ENCODE measurements around the gene CHST13.

Gene CHST13

DNA sequence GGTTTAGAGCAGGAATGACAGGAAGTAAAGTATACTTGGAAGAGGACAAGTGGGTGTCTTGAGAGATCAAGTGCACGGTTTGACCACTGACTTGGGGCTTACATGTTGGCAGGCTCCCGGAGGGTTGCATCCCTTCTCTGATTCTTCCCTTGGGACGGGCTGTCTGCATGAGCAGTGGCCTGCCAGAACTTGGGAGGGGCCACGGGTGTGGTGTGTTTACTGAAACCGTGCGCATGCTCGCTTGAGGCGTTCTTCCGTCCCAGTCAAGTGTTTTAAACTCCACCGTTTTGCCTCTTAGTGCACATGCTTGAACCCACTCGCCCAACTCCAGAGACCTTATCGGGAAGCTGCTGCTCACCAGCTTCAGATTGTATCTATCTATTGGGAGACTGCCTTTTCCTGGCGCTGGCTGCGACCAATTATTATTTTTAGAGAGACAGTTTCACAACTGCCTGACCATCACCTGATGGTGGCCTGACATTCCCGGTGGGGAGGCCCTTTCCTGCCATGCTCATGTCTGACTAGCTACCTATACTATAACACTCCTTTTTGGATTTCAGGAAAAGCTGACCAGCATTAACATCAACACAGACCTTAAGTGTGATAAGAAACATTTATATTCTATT is 49.6 kb downstream of the CHST13 start:
- Histone ChIP-seq H3K79me2 (ENCODE audit: insufficient read depth, low read length) (no peaks in the 10 kb centered on the region), H2AFZ (ENCODE audit: low read length) (no peak overlapping the region), H3K4me2 (ENCODE audit: low read depth, low read length, poor library complexity, severe bottlenecking) (no peak overlapping the region), H3K36me3 (ENCODE audit: insufficient read depth, low read length) (no peaks in the 10 kb centered on the region), H3K9me2 (replicated peaks; ENCODE audit: low read depth, low read length) (no peaks in the 10 kb centered on the region), H3K9ac (ENCODE audit: low read depth, low read length, poor library complexity, severe bottlenecking) (no peak overlapping the region), H3K9me3 (ENCODE audit: insufficient read depth, low read depth, low read length) (no peaks in the 10 kb centered on the region), H3K27me3 (ENCODE audit: insufficient read depth, low read length, poor library complexity, severe bottlenecking) (no peaks in the 10 kb centered on the region), H3K4me3 (ENCODE audit: low read length, poor library complexity, severe bottlenecking) (no peak overlapping the region), H3K4me1 (ENCODE audit: insufficient read depth, low read length, poor library complexity, severe bottlenecking) (no peaks in the 10 kb centered on the region), H4K20me1 (ENCODE audit: insufficient read depth, low read length, poor library complexity, severe bottlenecking) (no peaks in the 10 kb centered on the region), H3F3A (ENCODE audit: low read depth) (no peaks in the 10 kb centered on the region)
- no peak for TF ChIP-seq EZH2phosphoT487 (IDR thresholded peaks at IDR 0.05; ENCODE audit: borderline replicate concordance)
- TF ChIP-seq, protein P1, sequence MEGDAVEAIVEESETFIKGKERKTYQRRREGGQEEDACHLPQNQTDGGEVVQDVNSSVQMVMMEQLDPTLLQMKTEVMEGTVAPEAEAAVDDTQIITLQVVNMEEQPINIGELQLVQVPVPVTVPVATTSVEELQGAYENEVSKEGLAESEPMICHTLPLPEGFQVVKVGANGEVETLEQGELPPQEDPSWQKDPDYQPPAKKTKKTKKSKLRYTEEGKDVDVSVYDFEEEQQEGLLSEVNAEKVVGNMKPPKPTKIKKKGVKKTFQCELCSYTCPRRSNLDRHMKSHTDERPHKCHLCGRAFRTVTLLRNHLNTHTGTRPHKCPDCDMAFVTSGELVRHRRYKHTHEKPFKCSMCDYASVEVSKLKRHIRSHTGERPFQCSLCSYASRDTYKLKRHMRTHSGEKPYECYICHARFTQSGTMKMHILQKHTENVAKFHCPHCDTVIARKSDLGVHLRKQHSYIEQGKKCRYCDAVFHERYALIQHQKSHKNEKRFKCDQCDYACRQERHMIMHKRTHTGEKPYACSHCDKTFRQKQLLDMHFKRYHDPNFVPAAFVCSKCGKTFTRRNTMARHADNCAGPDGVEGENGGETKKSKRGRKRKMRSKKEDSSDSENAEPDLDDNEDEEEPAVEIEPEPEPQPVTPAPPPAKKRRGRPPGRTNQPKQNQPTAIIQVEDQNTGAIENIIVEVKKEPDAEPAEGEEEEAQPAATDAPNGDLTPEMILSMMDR (conservative IDR thresholded peaks at IDR 0.05; ENCODE audit: low read length): no peak

DNA sequence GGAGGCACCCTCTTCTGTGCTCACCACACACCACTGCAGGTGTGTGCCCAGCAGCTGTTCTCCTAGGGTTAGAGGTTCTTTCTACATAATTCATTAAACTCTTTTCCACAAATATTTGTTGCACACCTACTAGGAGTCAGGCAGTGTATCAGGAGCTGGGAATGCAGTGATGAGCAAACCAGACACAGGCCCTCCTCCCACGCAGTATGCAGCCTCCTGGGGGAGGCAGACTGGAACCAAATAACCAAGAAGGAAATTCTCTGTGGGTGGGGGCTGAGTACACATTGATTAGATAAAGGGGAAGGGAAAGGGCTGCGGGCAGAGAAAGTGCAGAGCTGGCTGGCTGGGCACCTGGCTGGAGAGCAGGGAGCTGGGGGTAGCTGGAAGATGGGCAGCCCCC is 53.3 kb downstream of the CHST13 start:
- Histone ChIP-seq H3K4me1 (ENCODE audit: insufficient read depth, low read length, poor library complexity, severe bottlenecking) (no peaks in the 10 kb centered on the region), H2AFZ (ENCODE audit: low read length) (no peak overlapping the region), H3K9ac (ENCODE audit: low read depth, low read length, poor library complexity, severe bottlenecking) (no peak overlapping the region), H3K27me3 (ENCODE audit: insufficient read depth, low read length, poor library complexity, severe bottlenecking) (no peaks in the 10 kb centered on the region), H3K9me2 (replicated peaks; ENCODE audit: low read depth, low read length) (no peaks in the 10 kb centered on the region), H3K79me2 (ENCODE audit: insufficient read depth, low read length) (no peaks in the 10 kb centered on the region), H3K4me2 (ENCODE audit: low read depth, low read length, poor library complexity, severe bottlenecking) (no peak overlapping the region), H4K20me1 (ENCODE audit: insufficient read depth, low read length, poor library complexity, severe bottlenecking) (no peaks in the 10 kb centered on the region), H3K4me3 (ENCODE audit: low read length, poor library complexity, severe bottlenecking) (no peak overlapping the region), H3K36me3 (ENCODE audit: insufficient read depth, low read length) (no peaks in the 10 kb centered on the region), H3F3A (ENCODE audit: low read depth) (no peaks in the 10 kb centered on the region), H3K9me3 (ENCODE audit: insufficient read depth, low read depth, low read length) (no peaks in the 10 kb centered on the region)
- TF ChIP-seq, protein P1 (conservative IDR thresholded peaks at IDR 0.05; ENCODE audit: low read length): no peak
- no peak for TF ChIP-seq EZH2phosphoT487 (IDR thresholded peaks at IDR 0.05; ENCODE audit: borderline replicate concordance)

DNA sequence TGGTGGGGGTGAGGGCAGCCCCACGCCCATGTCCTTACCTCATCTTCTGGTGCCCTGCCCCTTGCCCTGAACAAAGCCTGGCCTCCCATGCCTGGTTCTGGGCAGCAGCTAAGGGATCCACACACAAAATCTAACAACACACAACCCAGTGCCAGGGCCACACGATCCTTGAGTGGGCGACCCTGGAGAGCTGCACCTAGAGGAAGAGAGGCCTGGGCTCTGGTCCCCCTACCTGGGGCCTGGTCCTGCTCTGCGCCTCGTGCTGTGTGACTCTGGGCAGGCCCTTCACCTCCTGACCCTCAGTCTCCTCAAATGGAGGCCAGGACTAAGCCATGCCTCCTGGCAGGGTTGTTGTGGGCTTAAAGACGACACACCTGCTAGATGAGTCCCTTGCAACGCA is 54.7 kb downstream of the CHST13 start:
- Histone ChIP-seq H3K4me2 (ENCODE audit: low read depth, low read length, poor library complexity, severe bottlenecking) (no peak overlapping the region), H3K4me1 (ENCODE audit: insufficient read depth, low read length, poor library complexity, severe bottlenecking) (no peaks in the 10 kb centered on the region), H4K20me1 (ENCODE audit: insufficient read depth, low read length, poor library complexity, severe bottlenecking) (no peaks in the 10 kb centered on the region), H3K9ac (ENCODE audit: low read depth, low read length, poor library complexity, severe bottlenecking) (no peak overlapping the region), H3K4me3 (ENCODE audit: low read length, poor library complexity, severe bottlenecking) (no peak overlapping the region), H3K9me2 (replicated peaks; ENCODE audit: low read depth, low read length) (no peaks in the 10 kb centered on the region), H3F3A (ENCODE audit: low read depth) (no peaks in the 10 kb centered on the region), H2AFZ (ENCODE audit: low read length) (no peak overlapping the region), H3K36me3 (ENCODE audit: insufficient read depth, low read length) (no peaks in the 10 kb centered on the region), H3K79me2 (ENCODE audit: insufficient read depth, low read length) (no peaks in the 10 kb centered on the region), H3K9me3 (ENCODE audit: insufficient read depth, low read depth, low read length) (no peaks in the 10 kb centered on the region), H3K27me3 (ENCODE audit: insufficient read depth, low read length, poor library complexity, severe bottlenecking) (no peaks in the 10 kb centered on the region)
- TF ChIP-seq EZH2phosphoT487 (IDR thresholded peaks at IDR 0.05; ENCODE audit: borderline replicate concordance): no peak
- TF ChIP-seq, protein P1 (conservative IDR thresholded peaks at IDR 0.05; ENCODE audit: low read length): no peak

All from Loucy (cell line).